Tibial nerve (tissue), 4 donors: ENCODE results near the gene POU6F2. TPM values are rescaled to one million over a fixed set of nuclear protein-coding genes. Genes with fewer than 3 reads are reported as not detected.

Experiments
- DNase-seq, 2 donors: peaks; one replicate each; pipeline ENCODE4 v3.0.0-alpha.2; 2019; ENCODE audit warnings: low spot score in 2 of 2
- H3K27ac ChIP-seq, 4 donors: fragments of 200-600 bp; sonication (generic) in 3 of 4; one replicate each; pipeline ENCODE4 v1.5.1; 2017 to 2019; ENCODE audit warnings: mild to moderate bottlenecking in 1 of 4
- H3K27me3 ChIP-seq, 2 donors: fragments of 200-600 bp; sonication (generic) in 1 of 2; one replicate each; pipeline versions ENCODE4 v1.5.1 to v1.6.0; 2017 to 2019
- H3K36me3 ChIP-seq, 3 donors: fragments of 200-600 bp; sonication (generic); one replicate each; pipeline ENCODE4 v1.5.1; 2018 to 2019
- H3K4me1 ChIP-seq, 4 donors: fragments of 200-600 bp; sonication (generic) in 3 of 4; one replicate each; pipeline ENCODE4 v1.5.1; 2017 to 2019
- H3K4me3 ChIP-seq, 4 donors: fragments of 200-600 bp; sonication (generic) in 3 of 4; one replicate each; pipeline ENCODE4 v1.5.1; 2017 to 2019; ENCODE audit warnings: mild to moderate bottlenecking in 1 of 4, moderate library complexity in 1 of 4
- H3K9me3 ChIP-seq, 4 donors: fragments of 200-600 bp; sonication (generic) in 3 of 4; one replicate each; pipeline ENCODE4 v1.5.1; 2017 to 2019
- CTCF ChIP-seq, 5 experiments: fragments of 200-600 bp in 3 of 5; fragments of 450-650 bp in 2 of 5; sonication (generic) in 3 of 5; IDR thresholded peaks; one replicate each; pipeline ENCODE4 v1.5.1; 2016 to 2019; ENCODE audit warnings: antibody characterized with exemption in 5 of 5, mild to moderate bottlenecking in 3 of 5, moderate library complexity in 2 of 5
- EP300 ChIP-seq, 2 donors: sonication (generic); formaldehyde crosslinking; IDR thresholded peaks; one replicate each; pipeline ENCODE4 v1.6.1; 2017; ENCODE audit warnings: antibody characterized with exemption in 2 of 2, mild to moderate bottlenecking in 1 of 2
- POLR2A ChIP-seq, 2 donors: fragments of 450-650 bp; IDR thresholded peaks; one replicate each; pipeline ENCODE4 v1.6.1; 2017; ENCODE audit warnings: antibody characterized with exemption in 2 of 2, mild to moderate bottlenecking in 2 of 2, moderate library complexity in 2 of 2
- WGBS, 2 donors: methylation state at CpG; one replicate each; pipeline ENCODE4 v1.1.5; 2018; 5-methylcytosine and 5-hydroxymethylcytosine counted together
- total RNA-seq, 4 donors: library from RNA; depleted of rRNA; stranded (reverse); fragments of >200 nt; gene quantifications; one replicate each; pipeline ENCODE4 v1.1.0, GENCODE V29; 2016

POU6F2 gene
- total RNA-seq, 4 donors from 2014 or later: 0.21 to 1.8 (median 1.3) TPM

GRCh38 chr7:39069031-39069430, 91.3 kb downstream of the POU6F2 start:
- no peaks in the 10 kb centered on the region for H3K27me3 ChIP-seq
- H3K4me3 ChIP-seq: no peak overlapping the region
- H3K27ac ChIP-seq: no peak overlapping the region
- DNase-seq: no peak
- WGBS, 2 donors: 61 to 62% methylated on average over 5 of the region's 5 CpGs
- H3K9me3 ChIP-seq: no peaks in the 10 kb centered on the region
- H3K36me3 ChIP-seq: no peaks in the 10 kb centered on the region
- no peaks in the 10 kb centered on the region for H3K4me1 ChIP-seq
- no peak for TF ChIP-seq POLR2A (IDR thresholded peaks at IDR 0.05)
- no peak for TF ChIP-seq CTCF (IDR thresholded peaks at IDR 0.05)
- TF ChIP-seq EP300 (IDR thresholded peaks at IDR 0.05): no peak

GRCh38 chr7:39069896-39070881, 92.5 kb downstream of the POU6F2 start:
- no peak overlapping the region for H3K27ac ChIP-seq
- no peaks in the 10 kb centered on the region for H3K36me3 ChIP-seq
- WGBS, 2 donors: 72 to 78% methylated on average over 11 of the region's 11 CpGs
- H3K4me1 ChIP-seq: no peaks in the 10 kb centered on the region
- DNase-seq: no peak
- no peaks in the 10 kb centered on the region for H3K27me3 ChIP-seq
- no peak overlapping the region for H3K4me3 ChIP-seq
- no peak for TF ChIP-seq POLR2A (IDR thresholded peaks at IDR 0.05)
- TF ChIP-seq EP300 (IDR thresholded peaks at IDR 0.05): no peak
- no peak for TF ChIP-seq CTCF (IDR thresholded peaks at IDR 0.05)
- H3K9me3 ChIP-seq: no peaks in the 10 kb centered on the region

- no peak for TF ChIP-seq CTCF (IDR thresholded peaks at IDR 0.05)
- no peak for TF ChIP-seq EP300 (IDR thresholded peaks at IDR 0.05)
- TF ChIP-seq POLR2A (IDR thresholded peaks at IDR 0.05): no peak
- 89 to 96% methylated on average over 5 of the region's 5 CpGs for WGBS, 2 donors
- DNase-seq: no peak
- Histone ChIP-seq H3K4me1 (no peaks in the 10 kb centered on the region), H3K36me3 (no peaks in the 10 kb centered on the region), H3K27me3 (no peaks in the 10 kb centered on the region), H3K27ac (no peak overlapping the region), H3K4me3 (no peak overlapping the region), H3K9me3 (no peaks in the 10 kb centered on the region)
These were observed 93.4 kb downstream of the POU6F2 start for GRCh38 chr7:39071116-39071515.

GRCh38 chr7:39073432-39073831, 95.7 kb downstream of the POU6F2 start:
- Histone ChIP-seq H3K4me3 (no peak overlapping the region), H3K4me1 (no peaks in the 10 kb centered on the region), H3K27me3 (no peaks in the 10 kb centered on the region), H3K36me3 (no peaks in the 10 kb centered on the region), H3K9me3 (no peaks in the 10 kb centered on the region), H3K27ac (no peak overlapping the region)
- no peak for TF ChIP-seq EP300 (IDR thresholded peaks at IDR 0.05)
- TF ChIP-seq POLR2A (IDR thresholded peaks at IDR 0.05): no peak
- no peak for TF ChIP-seq CTCF (IDR thresholded peaks at IDR 0.05)
- DNase-seq: no peak
- 15 to 22% methylated on average over 8 of the region's 8 CpGs for WGBS, 2 donors

- DNase-seq: no peak
- no peaks in the 10 kb centered on the region for H3K4me1 ChIP-seq
- no peak overlapping the region for H3K27ac ChIP-seq
- TF ChIP-seq CTCF (IDR thresholded peaks at IDR 0.05) (no peak), POLR2A (IDR thresholded peaks at IDR 0.05) (no peak), EP300 (IDR thresholded peaks at IDR 0.05) (no peak)
- no peaks in the 10 kb centered on the region for H3K36me3 ChIP-seq
- H3K4me3 ChIP-seq: no peak overlapping the region
- no peaks in the 10 kb centered on the region for H3K27me3 ChIP-seq
- WGBS, 2 donors: 81 to 88% methylated on average over 1 of the region's 1 CpG
- no peaks in the 10 kb centered on the region for H3K9me3 ChIP-seq
These were observed 97.5 kb downstream of the POU6F2 start for GRCh38 chr7:39075210-39075609.
